ENCODE results near the gene C1QBP.

The C1QBP gene

DNA sequence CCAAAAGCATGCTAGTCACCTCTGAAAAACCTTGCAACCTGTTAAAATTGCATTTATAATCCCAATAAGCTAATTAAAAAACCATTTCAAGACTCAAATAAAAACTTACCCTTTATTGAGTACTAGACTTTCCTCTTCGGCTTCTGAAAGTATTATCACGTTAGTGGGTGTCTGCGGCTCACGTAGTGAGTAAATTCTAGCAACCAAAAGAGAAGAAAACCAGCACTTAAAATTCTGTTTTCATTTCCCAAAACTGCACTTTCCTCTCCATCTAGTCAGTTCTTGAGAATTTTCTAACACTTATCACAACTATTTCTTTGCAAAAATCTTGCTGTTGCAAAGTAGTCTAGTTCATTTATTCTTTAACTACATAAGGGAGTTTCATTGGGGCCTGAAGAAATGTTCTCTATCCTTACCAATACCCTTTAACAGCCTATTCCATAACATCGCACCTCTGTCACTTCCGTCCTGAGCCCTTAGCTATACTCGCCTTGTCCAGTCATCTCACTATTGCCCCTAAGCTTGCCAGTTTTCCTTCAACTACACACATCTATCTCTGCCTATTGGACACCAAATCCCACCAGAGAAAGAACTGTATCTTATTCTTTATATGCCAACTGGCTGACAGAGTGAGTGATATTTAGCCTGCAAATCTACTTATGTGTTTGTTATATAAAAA lies 28.2 kb downstream of the C1QBP start:
- no CpG with 5 or more reads among the region's 7 CpGs for WGBS (ENCODE audit: extremely low coverage, insufficient coverage, low lambda C conversion rate)
- H2BK15ac ChIP-seq (replicated peaks; ENCODE audit: low read depth) = no peak overlapping the region
- peaks cover 5% of the 10 kb centered on the region for H3K79me2 ChIP-seq (ENCODE audit: control insufficient read depth, insufficient read depth, low read length)
- no peak overlapping the region for H3K4me3 ChIP-seq (ENCODE audit: low read length)
- H2BK120ac ChIP-seq (ENCODE audit: low read depth, low read length) = no peak overlapping the region
- no peak overlapping the region for H3K56ac ChIP-seq (ENCODE audit: low read length)
- H3K79me1 ChIP-seq (ENCODE audit: low read length) = peaks cover 6% of the 10 kb centered on the region
- H3K36me3 ChIP-seq (ENCODE audit: control insufficient read depth, insufficient read depth, low read length) = peaks cover 19% of the 10 kb centered on the region
- no peak overlapping the region for H2BK5ac ChIP-seq (ENCODE audit: low read length)
- H4K8ac ChIP-seq (ENCODE audit: low read depth, low read length) = no peak overlapping the region
- H3K4me2 ChIP-seq (ENCODE audit: low read length) = no peak overlapping the region
- no peak overlapping the region for H3K18ac ChIP-seq (ENCODE audit: low read length)
- no peaks in the 10 kb centered on the region for H3K4me1 ChIP-seq (ENCODE audit: control insufficient read depth, low read depth, low read length)
- no peak overlapping the region for H3K23ac ChIP-seq (ENCODE audit: low read length)
- no peak overlapping the region for H2AK5ac ChIP-seq (ENCODE audit: low read length)
- no peak for DNase-seq
- no peak overlapping the region for H3K9ac ChIP-seq (ENCODE audit: low read length)
- H4K5ac ChIP-seq (ENCODE audit: low read length) = no peak overlapping the region
- H3K4ac ChIP-seq (ENCODE audit: low read depth, low read length) = no peak overlapping the region
- no peak overlapping the region for H3K27ac ChIP-seq (ENCODE audit: low read depth, low read length)
- no peaks in the 10 kb centered on the region for H3K27me3 ChIP-seq (ENCODE audit: insufficient read depth, low read length, poor library complexity)

DNA sequence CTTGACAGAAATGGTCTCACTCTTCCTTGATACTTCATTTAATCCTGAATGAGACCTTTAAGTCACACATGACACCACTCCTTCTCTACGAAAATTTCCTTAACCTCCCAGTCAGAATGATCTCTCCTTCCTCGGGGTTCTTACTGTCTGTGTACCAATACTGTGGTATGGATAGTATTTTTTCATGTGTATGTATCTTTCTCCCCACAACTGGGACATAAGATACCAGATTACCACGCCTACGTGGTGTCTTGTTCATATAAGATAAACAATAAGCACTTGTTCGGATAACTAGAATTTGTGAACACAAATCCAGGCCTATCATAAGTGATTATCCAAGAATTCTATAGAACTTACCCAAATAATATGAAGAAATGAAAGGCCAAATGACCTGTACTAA lies 30.8 kb downstream of the C1QBP start:
- H3K27ac ChIP-seq (ENCODE audit: low read depth, low read length) = no peak overlapping the region
- no peak overlapping the region for H3K23ac ChIP-seq (ENCODE audit: low read length)
- H3K4ac ChIP-seq (ENCODE audit: low read depth, low read length) = no peak overlapping the region
- H3K27me3 ChIP-seq (ENCODE audit: insufficient read depth, low read length, poor library complexity) = no peaks in the 10 kb centered on the region
- H2AK5ac ChIP-seq (ENCODE audit: low read length) = no peak overlapping the region
- H2BK15ac ChIP-seq (replicated peaks; ENCODE audit: low read depth) = no peak overlapping the region
- no CpG with 5 or more reads among the region's 5 CpGs for WGBS (ENCODE audit: extremely low coverage, insufficient coverage, low lambda C conversion rate)
- H3K36me3 ChIP-seq (ENCODE audit: control insufficient read depth, insufficient read depth, low read length) = peaks cover 24% of the 10 kb centered on the region
- DNase-seq = no peak
- H2BK5ac ChIP-seq (ENCODE audit: low read length) = no peak overlapping the region
- no peak overlapping the region for H2BK120ac ChIP-seq (ENCODE audit: low read depth, low read length)
- H3K4me3 ChIP-seq (ENCODE audit: low read length) = no peak overlapping the region
- H3K9ac ChIP-seq (ENCODE audit: low read length) = no peak overlapping the region
- H4K5ac ChIP-seq (ENCODE audit: low read length) = no peak overlapping the region
- H3K18ac ChIP-seq (ENCODE audit: low read length) = no peak overlapping the region
- H3K4me1 ChIP-seq (ENCODE audit: control insufficient read depth, low read depth, low read length) = no peaks in the 10 kb centered on the region
- peaks cover 2% of the 10 kb centered on the region for H3K79me2 ChIP-seq (ENCODE audit: control insufficient read depth, insufficient read depth, low read length)
- H3K79me1 ChIP-seq (ENCODE audit: low read length) = peaks cover 8% of the 10 kb centered on the region
- no peak overlapping the region for H3K56ac ChIP-seq (ENCODE audit: low read length)
- H3K4me2 ChIP-seq (ENCODE audit: low read length) = no peak overlapping the region
- no peak overlapping the region for H4K8ac ChIP-seq (ENCODE audit: low read depth, low read length)

DNA sequence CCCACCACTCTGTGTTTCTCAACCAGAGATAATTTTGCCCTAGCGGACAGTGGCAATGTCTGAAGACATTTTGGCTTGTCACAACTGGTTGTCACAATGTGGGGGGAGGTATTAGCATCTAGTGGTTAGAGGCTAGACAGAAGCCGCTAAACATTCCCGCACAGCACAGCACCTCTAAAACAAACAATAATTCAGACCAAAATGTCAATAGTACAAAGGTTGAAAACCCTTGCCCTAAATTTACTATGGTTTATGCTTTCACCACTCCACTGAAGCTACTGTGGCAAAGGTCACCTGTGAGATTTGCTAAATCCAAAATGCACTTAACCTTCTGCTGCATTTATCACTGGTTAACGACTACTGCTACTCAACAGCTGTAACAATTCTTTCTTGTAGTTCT lies 33.6 kb downstream of the C1QBP start:
- Histone ChIP-seq H3K18ac (ENCODE audit: low read length) (no peak overlapping the region), H2AK5ac (ENCODE audit: low read length) (no peak overlapping the region), H2BK5ac (ENCODE audit: low read length) (no peak overlapping the region), H3K56ac (ENCODE audit: low read length) (no peak overlapping the region), H3K27ac (ENCODE audit: low read depth, low read length) (no peak overlapping the region), H3K36me3 (ENCODE audit: control insufficient read depth, insufficient read depth, low read length) (peaks cover 24% of the 10 kb centered on the region), H4K8ac (ENCODE audit: low read depth, low read length) (no peak overlapping the region), H3K79me2 (ENCODE audit: control insufficient read depth, insufficient read depth, low read length) (no peaks in the 10 kb centered on the region), H3K23ac (ENCODE audit: low read length) (no peak overlapping the region), H3K79me1 (ENCODE audit: low read length) (peaks cover 6% of the 10 kb centered on the region), H2BK15ac (replicated peaks; ENCODE audit: low read depth) (no peak overlapping the region), H4K5ac (ENCODE audit: low read length) (no peak overlapping the region), H3K4me1 (ENCODE audit: control insufficient read depth, low read depth, low read length) (no peaks in the 10 kb centered on the region), H3K9ac (ENCODE audit: low read length) (no peak overlapping the region), H3K27me3 (ENCODE audit: insufficient read depth, low read length, poor library complexity) (no peaks in the 10 kb centered on the region), H3K4me2 (ENCODE audit: low read length) (no peak overlapping the region), H3K4me3 (ENCODE audit: low read length) (no peak overlapping the region), H2BK120ac (ENCODE audit: low read depth, low read length) (no peak overlapping the region), H3K4ac (ENCODE audit: low read depth, low read length) (no peak overlapping the region)
- DNase-seq = no peak
- WGBS (ENCODE audit: extremely low coverage, insufficient coverage, low lambda C conversion rate) = 100% methylated on average over 1 of the region's 4 CpGs

DNA sequence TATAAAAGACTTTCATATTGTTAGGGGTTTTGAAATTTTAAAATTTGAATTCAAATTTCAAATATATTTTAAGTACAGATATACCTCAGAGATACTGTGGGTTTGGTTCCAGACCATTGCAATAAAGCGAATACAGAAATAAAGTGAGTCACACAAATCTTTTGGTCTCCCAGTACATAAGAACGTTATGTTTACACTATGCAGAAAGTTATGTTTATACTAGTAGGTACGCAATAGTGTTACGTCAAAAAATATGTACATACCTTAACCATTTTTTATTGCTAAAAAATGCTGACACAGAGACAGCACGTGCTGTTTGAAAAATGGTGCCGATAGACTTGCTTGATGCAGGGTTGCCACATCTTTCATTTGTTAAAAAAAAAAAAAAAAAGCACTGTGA lies 39.2 kb downstream of the C1QBP start:
- H3K56ac ChIP-seq (ENCODE audit: low read length) = no peak overlapping the region
- no peaks in the 10 kb centered on the region for H3K27me3 ChIP-seq (ENCODE audit: insufficient read depth, low read length, poor library complexity)
- DNase-seq = no peak
- H3K23ac ChIP-seq (ENCODE audit: low read length) = no peak overlapping the region
- no peak overlapping the region for H3K9ac ChIP-seq (ENCODE audit: low read length)
- no peak overlapping the region for H3K4me3 ChIP-seq (ENCODE audit: low read length)
- H3K18ac ChIP-seq (ENCODE audit: low read length) = no peak overlapping the region
- H3K4me1 ChIP-seq (ENCODE audit: control insufficient read depth, low read depth, low read length) = no peaks in the 10 kb centered on the region
- no CpG with 5 or more reads among the region's 6 CpGs for WGBS (ENCODE audit: extremely low coverage, insufficient coverage, low lambda C conversion rate)
- no peak overlapping the region for H2BK15ac ChIP-seq (replicated peaks; ENCODE audit: low read depth)
- H3K79me1 ChIP-seq (ENCODE audit: low read length) = no peaks in the 10 kb centered on the region
- no peak overlapping the region for H2BK120ac ChIP-seq (ENCODE audit: low read depth, low read length)
- no peak overlapping the region for H3K4me2 ChIP-seq (ENCODE audit: low read length)
- no peak overlapping the region for H4K8ac ChIP-seq (ENCODE audit: low read depth, low read length)
- no peak overlapping the region for H4K5ac ChIP-seq (ENCODE audit: low read length)
- no peaks in the 10 kb centered on the region for H3K79me2 ChIP-seq (ENCODE audit: control insufficient read depth, insufficient read depth, low read length)
- no peak overlapping the region for H2AK5ac ChIP-seq (ENCODE audit: low read length)
- H3K36me3 ChIP-seq (ENCODE audit: control insufficient read depth, insufficient read depth, low read length) = peaks cover 8% of the 10 kb centered on the region
- H3K27ac ChIP-seq (ENCODE audit: low read depth, low read length) = no peak overlapping the region
- H3K4ac ChIP-seq (ENCODE audit: low read depth, low read length) = no peak overlapping the region
- no peak overlapping the region for H2BK5ac ChIP-seq (ENCODE audit: low read length)

DNA sequence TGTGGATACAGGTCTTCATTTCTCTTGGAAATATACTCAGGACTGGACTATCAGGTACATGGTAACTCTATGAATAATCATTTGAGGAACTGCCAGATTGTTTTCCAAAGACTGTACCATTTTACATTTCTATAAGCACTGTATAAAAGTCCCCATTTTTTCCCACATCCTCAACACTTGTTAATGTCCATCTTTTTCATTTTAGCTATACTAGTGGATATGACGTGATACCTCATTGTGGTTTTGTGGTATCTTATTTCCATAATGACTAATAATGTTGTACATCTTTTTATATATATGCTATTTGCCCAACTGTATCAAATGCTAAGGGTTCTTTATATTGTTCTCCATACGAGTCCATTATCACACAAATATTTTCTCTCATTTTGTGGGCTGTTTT lies 42.3 kb downstream of the C1QBP start:
- H3K9ac ChIP-seq (ENCODE audit: low read length) = no peak overlapping the region
- H4K8ac ChIP-seq (ENCODE audit: low read depth, low read length) = no peak overlapping the region
- H2AK5ac ChIP-seq (ENCODE audit: low read length) = no peak overlapping the region
- no peak overlapping the region for H2BK120ac ChIP-seq (ENCODE audit: low read depth, low read length)
- no peak overlapping the region for H3K4ac ChIP-seq (ENCODE audit: low read depth, low read length)
- no peak for DNase-seq
- no peak overlapping the region for H3K4me2 ChIP-seq (ENCODE audit: low read length)
- H3K27me3 ChIP-seq (ENCODE audit: insufficient read depth, low read length, poor library complexity) = no peaks in the 10 kb centered on the region
- no peaks in the 10 kb centered on the region for H3K4me1 ChIP-seq (ENCODE audit: control insufficient read depth, low read depth, low read length)
- no peak overlapping the region for H3K56ac ChIP-seq (ENCODE audit: low read length)
- no peak overlapping the region for H3K27ac ChIP-seq (ENCODE audit: low read depth, low read length)
- no peaks in the 10 kb centered on the region for H3K79me2 ChIP-seq (ENCODE audit: control insufficient read depth, insufficient read depth, low read length)
- H3K18ac ChIP-seq (ENCODE audit: low read length) = no peak overlapping the region
- no peak overlapping the region for H4K5ac ChIP-seq (ENCODE audit: low read length)
- no CpG with 5 or more reads among the region's 2 CpGs for WGBS (ENCODE audit: extremely low coverage, insufficient coverage, low lambda C conversion rate)
- no peaks in the 10 kb centered on the region for H3K79me1 ChIP-seq (ENCODE audit: low read length)
- peaks cover 15% of the 10 kb centered on the region for H3K36me3 ChIP-seq (ENCODE audit: control insufficient read depth, insufficient read depth, low read length)
- H2BK15ac ChIP-seq (replicated peaks; ENCODE audit: low read depth) = no peak overlapping the region
- no peak overlapping the region for H3K4me3 ChIP-seq (ENCODE audit: low read length)
- H3K23ac ChIP-seq (ENCODE audit: low read length) = no peak overlapping the region
- H2BK5ac ChIP-seq (ENCODE audit: low read length) = no peak overlapping the region

DNA sequence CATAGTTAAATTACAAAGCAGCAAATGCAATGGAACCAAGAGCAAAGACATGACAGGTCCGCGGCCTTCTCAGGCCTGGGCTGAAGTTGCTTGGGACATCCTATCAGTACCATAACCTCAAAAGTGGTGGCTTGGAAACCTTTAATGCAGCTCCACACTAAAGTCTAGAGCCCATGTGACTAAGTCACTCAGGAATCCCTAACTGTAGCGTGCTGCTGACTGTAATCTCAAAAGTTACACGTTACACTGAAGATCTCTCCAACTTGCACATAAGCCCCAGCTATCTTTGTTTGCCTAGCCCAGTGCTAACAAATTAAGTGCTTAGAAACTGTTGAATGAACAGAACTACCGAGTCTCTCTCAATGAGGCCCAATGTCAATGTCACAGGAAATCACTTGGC lies 47.3 kb downstream of the C1QBP start:
- no peaks in the 10 kb centered on the region for H3K27me3 ChIP-seq (ENCODE audit: insufficient read depth, low read length, poor library complexity)
- H4K5ac ChIP-seq (ENCODE audit: low read length) = no peak overlapping the region
- no peak overlapping the region for H3K27ac ChIP-seq (ENCODE audit: low read depth, low read length)
- no peak overlapping the region for H3K56ac ChIP-seq (ENCODE audit: low read length)
- H3K9ac ChIP-seq (ENCODE audit: low read length) = no peak overlapping the region
- peaks cover 20% of the 10 kb centered on the region for H3K36me3 ChIP-seq (ENCODE audit: control insufficient read depth, insufficient read depth, low read length)
- no peaks in the 10 kb centered on the region for H3K79me2 ChIP-seq (ENCODE audit: control insufficient read depth, insufficient read depth, low read length)
- no peak overlapping the region for H2BK15ac ChIP-seq (replicated peaks; ENCODE audit: low read depth)
- H2BK120ac ChIP-seq (ENCODE audit: low read depth, low read length) = no peak overlapping the region
- H2BK5ac ChIP-seq (ENCODE audit: low read length) = no peak overlapping the region
- DNase-seq = no peak
- H3K79me1 ChIP-seq (ENCODE audit: low read length) = no peaks in the 10 kb centered on the region
- H3K4ac ChIP-seq (ENCODE audit: low read depth, low read length) = no peak overlapping the region
- H3K4me2 ChIP-seq (ENCODE audit: low read length) = no peak overlapping the region
- H3K4me3 ChIP-seq (ENCODE audit: low read length) = no peak overlapping the region
- no peaks in the 10 kb centered on the region for H3K4me1 ChIP-seq (ENCODE audit: control insufficient read depth, low read depth, low read length)
- no peak overlapping the region for H3K18ac ChIP-seq (ENCODE audit: low read length)
- no peak overlapping the region for H3K23ac ChIP-seq (ENCODE audit: low read length)
- no CpG with 5 or more reads among the region's 5 CpGs for WGBS (ENCODE audit: extremely low coverage, insufficient coverage, low lambda C conversion rate)
- no peak overlapping the region for H4K8ac ChIP-seq (ENCODE audit: low read depth, low read length)
- no peak overlapping the region for H2AK5ac ChIP-seq (ENCODE audit: low read length)
